Nephron (organoid): ENCODE data around the gene GPR171.

Source experiments
- H3K27ac Mint-ChIP-seq, 3 experiments: 2 replicates each; pipeline ENCODE4 v1.8.0; 2020; ENCODE audit warnings: mixed read lengths in 3 of 3, mild to moderate bottlenecking in 2 of 3, moderate library complexity in 1 of 3
- H3K27me3 Mint-ChIP-seq: 2 replicates; pipeline ENCODE4 v1.8.0; 2021; ENCODE audit warnings: low read depth, mild to moderate bottlenecking, moderate library complexity, mixed read lengths
- H3K36me3 Mint-ChIP-seq: 2 replicates; pipeline ENCODE4 v1.8.0; 2020; ENCODE audit warnings: low read depth, mixed read lengths
- H3K4me1 Mint-ChIP-seq: 2 replicates; pipeline ENCODE4 v1.8.0; 2020; ENCODE audit warnings: mixed read lengths
- H3K4me3 Mint-ChIP-seq, 3 experiments: 2 replicates each; pipeline ENCODE4 v1.8.0; 2020; ENCODE audit warnings: mild to moderate bottlenecking in 3 of 3, mixed read lengths in 3 of 3, moderate library complexity in 2 of 3
- H3K9me3 Mint-ChIP-seq: 2 replicates; pipeline ENCODE4 v1.8.0; 2020; ENCODE audit warnings: mixed read lengths
- CTCF ChIP-seq, 3 experiments: fragments of 200-600 bp; sonication (generic); IDR thresholded peaks; one replicate each; pipeline ENCODE4 v1.5.0; 2021; ENCODE audit warnings: antibody characterized with exemption in 3 of 3; ENCODE audit not compliant: unreplicated experiment in 3 of 3

The GPR171 gene

GRCh38 chr3:151210676-151211381 lies 7.8 kb upstream of the GPR171 start:
- Mint-ChIP-seq H3K4me3 (no peak overlapping the region), H3K9me3 (no peaks in the 10 kb centered on the region), H3K27me3 (no peaks in the 10 kb centered on the region), H3K27ac (peak overlapping the region; percentile 60 to 65 (median 61)), H3K4me1 (peaks cover 3% of the 10 kb centered on the region), H3K36me3 (no peaks in the 10 kb centered on the region)
- TF ChIP-seq CTCF (IDR thresholded peaks at IDR 0.05; ENCODE audit: unreplicated experiment in 3 of 3) = no peak

GRCh38 chr3:151209654-151210053 lies 6.6 kb upstream of the GPR171 start:
- Mint-ChIP-seq H3K4me1 (no peaks in the 10 kb centered on the region), H3K9me3 (no peaks in the 10 kb centered on the region), H3K27me3 (no peaks in the 10 kb centered on the region), H3K4me3 (no peak overlapping the region), H3K36me3 (no peaks in the 10 kb centered on the region), H3K27ac (peak overlapping the region in 1 of 3 experiments; percentile 75)
- no peak for TF ChIP-seq CTCF (IDR thresholded peaks at IDR 0.05; ENCODE audit: unreplicated experiment in 3 of 3)

GRCh38 chr3:151206201-151206600 lies 3.2 kb upstream of the GPR171 start:
- no peak overlapping the region for H3K4me3 Mint-ChIP-seq
- no peak for TF ChIP-seq CTCF (IDR thresholded peaks at IDR 0.05; ENCODE audit: unreplicated experiment in 3 of 3)
- H3K4me1 Mint-ChIP-seq = no peaks in the 10 kb centered on the region
- H3K27ac Mint-ChIP-seq = no peak overlapping the region
- H3K36me3 Mint-ChIP-seq = no peaks in the 10 kb centered on the region
- H3K27me3 Mint-ChIP-seq = no peaks in the 10 kb centered on the region
- no peaks in the 10 kb centered on the region for H3K9me3 Mint-ChIP-seq

GRCh38 chr3:151205482-151205881 lies 2.5 kb upstream of the GPR171 start:
- H3K4me1 Mint-ChIP-seq = no peaks in the 10 kb centered on the region
- H3K4me3 Mint-ChIP-seq = no peak overlapping the region
- no peak overlapping the region for H3K27ac Mint-ChIP-seq

GRCh38 chr3:151204530-151205402 lies 1.8 kb upstream of the GPR171 start:
- Mint-ChIP-seq H3K36me3 (no peaks in the 10 kb centered on the region), H3K27me3 (no peaks in the 10 kb centered on the region), H3K4me1 (no peaks in the 10 kb centered on the region), H3K4me3 (no peak overlapping the region), H3K27ac (no peak overlapping the region), H3K9me3 (no peaks in the 10 kb centered on the region)
- no peak for TF ChIP-seq CTCF (IDR thresholded peaks at IDR 0.05; ENCODE audit: unreplicated experiment in 3 of 3)

More at GRCh38 chr3:151205482-151205881, 2.5 kb upstream of the GPR171 start:
- Mint-ChIP-seq H3K36me3 (no peaks in the 10 kb centered on the region), H3K27me3 (no peaks in the 10 kb centered on the region), H3K9me3 (no peaks in the 10 kb centered on the region)
- TF ChIP-seq CTCF (IDR thresholded peaks at IDR 0.05; ENCODE audit: unreplicated experiment in 3 of 3) = no peak
